Astrocyte of the spinal cord (primary cell): Measurements from ENCODE around the gene TPK1.

ENCODE experiments used
- DNase-seq: peaks from one replicate; pipeline ENCODE4 v3.0.0; 2011; ENCODE audit warnings: low read depth, low spot score
- H3K4me3 ChIP-seq: 2 replicates; pipeline ENCODE4 v1.5.1; 2011; ENCODE audit warnings: low read depth, mild to moderate bottlenecking, low read length, moderate library complexity
- CTCF ChIP-seq: IDR thresholded peaks from 2 replicates; pipeline ENCODE4 v1.5.1; 2012; ENCODE audit warnings: low read depth, mild to moderate bottlenecking, low read length, inconsistent platforms
- in situ Hi-C: cut with HindIII; loops from 2 replicates; pipeline ENCODE4 v1.10.0; 2017; ENCODE audit warnings: low sequenced_read_pairs

TPK1 gene

GRCh38 chr7:144738146-144738545 is 97.7 kb downstream of the TPK1 start:
- H3K4me3 ChIP-seq: no peak overlapping the region
- no peak for DNase-seq
- in situ Hi-C loops: no loop called here
- no peak for TF ChIP-seq CTCF

DNA sequence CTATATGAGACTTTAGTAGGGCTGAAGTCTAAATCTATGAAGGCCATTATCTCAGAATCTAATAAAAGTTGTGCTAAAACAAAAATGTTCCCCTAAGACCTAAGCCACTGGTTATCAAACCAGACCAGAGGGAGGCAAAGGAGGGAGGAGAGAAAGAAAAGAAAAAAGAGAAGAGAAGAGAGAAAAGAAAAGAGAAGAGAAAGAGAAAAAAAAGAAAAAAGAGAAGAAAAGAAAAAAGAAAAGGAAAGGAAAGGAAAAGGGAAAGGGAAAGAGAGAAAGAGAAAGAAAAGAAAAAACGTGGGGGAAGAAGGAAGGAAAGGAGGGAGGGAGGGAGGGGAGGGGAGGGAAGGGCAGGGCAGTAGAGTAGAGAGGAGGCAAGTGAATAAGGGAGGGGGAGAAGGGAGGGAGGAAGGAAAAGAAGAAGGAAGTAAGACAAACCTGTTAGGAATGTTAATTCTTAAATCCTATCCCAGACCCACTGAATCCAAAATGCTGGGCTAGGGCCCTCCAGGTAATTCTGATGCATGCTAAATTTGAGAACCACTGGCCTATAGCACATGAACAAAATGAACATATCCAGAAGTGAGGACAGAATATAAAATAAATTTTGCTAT is 98.9 kb downstream of the TPK1 start:
- no peak for DNase-seq
- in situ Hi-C loops: no loop called here
- H3K4me3 ChIP-seq: no peak overlapping the region
- TF ChIP-seq CTCF: no peak

- in situ Hi-C loops: no loop called here
- H3K4me3 ChIP-seq: no peak overlapping the region
- no peak for TF ChIP-seq CTCF
- DNase-seq: no peak
Measured at GRCh38 chr7:144735505-144736276, 100.2 kb downstream of the TPK1 start.

DNA sequence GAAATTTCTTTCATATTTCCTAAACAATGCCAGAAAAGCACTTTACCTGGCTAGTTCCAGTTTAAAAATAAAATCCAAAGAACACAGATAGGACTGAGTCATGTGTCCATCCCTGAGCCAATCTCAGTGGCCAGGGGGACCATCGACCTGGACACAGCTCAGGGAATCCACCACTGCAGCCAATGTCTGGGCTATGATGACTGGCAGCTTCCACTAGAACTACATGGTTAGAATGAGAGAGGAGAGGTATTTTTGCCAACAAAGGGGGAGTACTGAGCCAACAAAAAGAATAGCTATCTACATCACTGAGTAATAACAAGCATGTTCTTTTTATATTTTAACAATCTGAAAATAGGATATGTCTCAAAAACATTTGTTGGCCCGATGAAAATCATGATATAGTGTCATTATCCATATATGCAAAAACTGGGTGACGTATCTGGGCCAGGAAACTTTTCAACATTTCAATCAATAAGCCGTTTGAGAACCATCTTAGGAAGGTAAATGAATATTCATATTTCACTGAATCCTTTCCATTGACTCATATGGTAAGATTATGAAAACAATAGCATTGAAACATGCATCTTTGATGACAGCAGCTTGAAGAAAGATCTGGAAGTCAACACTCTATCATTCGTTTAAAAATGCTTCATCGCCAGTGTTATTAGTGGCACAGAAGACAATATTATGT is 104.0 kb downstream of the TPK1 start:
- in situ Hi-C loops: no loop called here

GRCh38 chr7:144730224-144730623 is 105.6 kb downstream of the TPK1 start:
- no peak for TF ChIP-seq CTCF
- in situ Hi-C loops: no loop called here
- H3K4me3 ChIP-seq: no peak overlapping the region
- no peak for DNase-seq

More for the DNA sequence above, 104.0 kb downstream of the TPK1 start:
- H3K4me3 ChIP-seq: no peak overlapping the region
- TF ChIP-seq CTCF: no peak
- DNase-seq: no peak

DNA sequence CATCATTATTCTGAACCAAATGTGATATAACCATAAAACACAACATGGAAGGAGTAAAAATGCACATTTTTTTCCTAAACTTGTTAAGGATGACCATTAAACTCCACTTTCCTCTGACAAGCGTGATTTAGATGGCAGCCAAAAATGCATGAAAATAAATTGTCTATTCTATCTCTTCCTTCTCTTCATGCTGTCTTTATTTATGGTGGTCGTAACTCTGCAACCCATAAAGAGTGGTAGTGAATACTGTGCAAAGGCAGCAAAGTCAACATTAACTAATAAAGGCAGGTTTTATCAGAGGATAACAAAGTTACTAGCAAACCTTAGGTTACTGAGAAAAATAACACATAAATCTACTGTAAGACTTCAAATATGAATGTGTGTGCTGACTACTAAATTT is 106.6 kb downstream of the TPK1 start:
- no peak for TF ChIP-seq CTCF
- in situ Hi-C loops: no loop called here
- H3K4me3 ChIP-seq: no peak overlapping the region
- DNase-seq: no peak
